Measurements from ENCODE around the gene PC. TPM values are rescaled to one million over a fixed set of nuclear protein-coding genes. Genes with fewer than 3 reads are reported as not detected.

PC gene
- polyA plus RNA-seq, 1 of the 3 experiments (the other 2 are of a cell fraction), result 9.7 TPM

DNA sequence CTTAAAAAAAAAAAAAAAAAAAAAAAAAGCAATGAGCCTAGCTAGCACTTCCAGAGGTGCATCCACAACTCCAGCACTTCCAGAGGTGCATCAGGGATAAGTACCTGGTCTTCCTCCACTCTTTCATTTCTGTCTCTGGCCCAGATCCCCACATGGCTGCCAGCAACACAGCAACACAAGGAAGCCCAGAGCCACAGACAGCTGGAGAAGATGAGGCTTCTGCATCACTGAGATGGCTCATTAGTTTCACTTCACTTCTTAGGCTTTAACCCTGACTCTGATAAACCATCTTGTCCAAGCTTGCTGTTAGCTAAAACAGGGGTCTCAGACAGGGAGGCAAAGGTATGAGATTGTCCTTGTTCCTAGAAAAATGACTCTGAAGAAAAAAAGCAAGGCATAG lies 35.6 kb downstream of the PC start:
- Histone ChIP-seq H3K9me3 (no peaks in the 10 kb centered on the region), H2AFZ (ENCODE audit: low read depth) (no peak overlapping the region), H3K4me3 (ENCODE audit: low read depth in 2 of 2, low read length in 1 of 2) (no peak overlapping the region), H3K4me2 (no peak overlapping the region), H3F3A (replicated peaks; ENCODE audit: insufficient read depth) (no peaks in the 10 kb centered on the region), H3K27me3 (ENCODE audit: insufficient read depth) (no peaks in the 10 kb centered on the region), H3K27ac (ENCODE audit: low read depth in 2 of 2, low read length in 1 of 2) (no peak overlapping the region), H3K4me1 (ENCODE audit: control insufficient read depth in 1 of 2, insufficient read depth in 2 of 2, low read depth in 1 of 2, low read length in 1 of 2) (no peaks in the 10 kb centered on the region; a peak in 1 of 4 replicates), H4K20me1 (ENCODE audit: insufficient read depth) (no peaks in the 10 kb centered on the region), H3K9ac (no peak overlapping the region), H3K36me3 (replicated peaks in 1 of 2; ENCODE audit: control insufficient read depth in 1 of 2, insufficient read depth in 2 of 2, low read length in 1 of 2) (no peaks in the 10 kb centered on the region), H3K9me2 (no peaks in the 10 kb centered on the region), H3K79me2 (ENCODE audit: insufficient read depth) (no peaks in the 10 kb centered on the region)
- DNase-seq, result no peak
- no peak for TF ChIP-seq CTCF (IDR thresholded peaks at IDR 0.05)
- no peak for TF ChIP-seq GABPA (IDR thresholded peaks at IDR 0.05; ENCODE audit: low read depth)
- TF ChIP-seq SIN3A (IDR thresholded peaks at IDR 0.05; ENCODE audit: borderline replicate concordance, low read depth, low read length), result no peak
- TF ChIP-seq RXRA (IDR thresholded peaks at IDR 0.05; ENCODE audit: borderline replicate concordance, low read depth), result no peak
- no peak for TF ChIP-seq ZBTB33 (IDR thresholded peaks at IDR 0.05; ENCODE audit: borderline replicate concordance, low read depth)
- no peak for TF ChIP-seq ELF1 (IDR thresholded peaks at IDR 0.05)
- TF ChIP-seq, protein P1, sequence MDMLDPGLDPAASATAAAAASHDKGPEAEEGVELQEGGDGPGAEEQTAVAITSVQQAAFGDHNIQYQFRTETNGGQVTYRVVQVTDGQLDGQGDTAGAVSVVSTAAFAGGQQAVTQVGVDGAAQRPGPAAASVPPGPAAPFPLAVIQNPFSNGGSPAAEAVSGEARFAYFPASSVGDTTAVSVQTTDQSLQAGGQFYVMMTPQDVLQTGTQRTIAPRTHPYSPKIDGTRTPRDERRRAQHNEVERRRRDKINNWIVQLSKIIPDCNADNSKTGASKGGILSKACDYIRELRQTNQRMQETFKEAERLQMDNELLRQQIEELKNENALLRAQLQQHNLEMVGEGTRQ (IDR thresholded peaks at IDR 0.05; ENCODE audit: borderline replicate concordance, low read depth, low read length), result no peak
- no peak for TF ChIP-seq RFX5 (IDR thresholded peaks at IDR 0.05; ENCODE audit: low read length)
- TF ChIP-seq, protein P2, sequence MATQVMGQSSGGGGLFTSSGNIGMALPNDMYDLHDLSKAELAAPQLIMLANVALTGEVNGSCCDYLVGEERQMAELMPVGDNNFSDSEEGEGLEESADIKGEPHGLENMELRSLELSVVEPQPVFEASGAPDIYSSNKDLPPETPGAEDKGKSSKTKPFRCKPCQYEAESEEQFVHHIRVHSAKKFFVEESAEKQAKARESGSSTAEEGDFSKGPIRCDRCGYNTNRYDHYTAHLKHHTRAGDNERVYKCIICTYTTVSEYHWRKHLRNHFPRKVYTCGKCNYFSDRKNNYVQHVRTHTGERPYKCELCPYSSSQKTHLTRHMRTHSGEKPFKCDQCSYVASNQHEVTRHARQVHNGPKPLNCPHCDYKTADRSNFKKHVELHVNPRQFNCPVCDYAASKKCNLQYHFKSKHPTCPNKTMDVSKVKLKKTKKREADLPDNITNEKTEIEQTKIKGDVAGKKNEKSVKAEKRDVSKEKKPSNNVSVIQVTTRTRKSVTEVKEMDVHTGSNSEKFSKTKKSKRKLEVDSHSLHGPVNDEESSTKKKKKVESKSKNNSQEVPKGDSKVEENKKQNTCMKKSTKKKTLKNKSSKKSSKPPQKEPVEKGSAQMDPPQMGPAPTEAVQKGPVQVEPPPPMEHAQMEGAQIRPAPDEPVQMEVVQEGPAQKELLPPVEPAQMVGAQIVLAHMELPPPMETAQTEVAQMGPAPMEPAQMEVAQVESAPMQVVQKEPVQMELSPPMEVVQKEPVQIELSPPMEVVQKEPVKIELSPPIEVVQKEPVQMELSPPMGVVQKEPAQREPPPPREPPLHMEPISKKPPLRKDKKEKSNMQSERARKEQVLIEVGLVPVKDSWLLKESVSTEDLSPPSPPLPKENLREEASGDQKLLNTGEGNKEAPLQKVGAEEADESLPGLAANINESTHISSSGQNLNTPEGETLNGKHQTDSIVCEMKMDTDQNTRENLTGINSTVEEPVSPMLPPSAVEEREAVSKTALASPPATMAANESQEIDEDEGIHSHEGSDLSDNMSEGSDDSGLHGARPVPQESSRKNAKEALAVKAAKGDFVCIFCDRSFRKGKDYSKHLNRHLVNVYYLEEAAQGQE (IDR thresholded peaks at IDR 0.05; ENCODE audit: low read depth, low read length), result no peak
- no peak for TF ChIP-seq RCOR1 (IDR thresholded peaks at IDR 0.05; ENCODE audit: low read length)
- TF ChIP-seq FOSL2 (IDR thresholded peaks at IDR 0.05; ENCODE audit: borderline replicate concordance, low read depth), result no peak
- no peak for TF ChIP-seq EP300 (IDR thresholded peaks at IDR 0.05; ENCODE audit: borderline replicate concordance in 1 of 2, low read depth in 1 of 2, low read length in 1 of 2)
- no peak for TF ChIP-seq MEF2A (IDR thresholded peaks at IDR 0.05; ENCODE audit: borderline replicate concordance, low read depth)
- no peak for TF ChIP-seq JUND (IDR thresholded peaks at IDR 0.05)
- TF ChIP-seq, protein P3, sequence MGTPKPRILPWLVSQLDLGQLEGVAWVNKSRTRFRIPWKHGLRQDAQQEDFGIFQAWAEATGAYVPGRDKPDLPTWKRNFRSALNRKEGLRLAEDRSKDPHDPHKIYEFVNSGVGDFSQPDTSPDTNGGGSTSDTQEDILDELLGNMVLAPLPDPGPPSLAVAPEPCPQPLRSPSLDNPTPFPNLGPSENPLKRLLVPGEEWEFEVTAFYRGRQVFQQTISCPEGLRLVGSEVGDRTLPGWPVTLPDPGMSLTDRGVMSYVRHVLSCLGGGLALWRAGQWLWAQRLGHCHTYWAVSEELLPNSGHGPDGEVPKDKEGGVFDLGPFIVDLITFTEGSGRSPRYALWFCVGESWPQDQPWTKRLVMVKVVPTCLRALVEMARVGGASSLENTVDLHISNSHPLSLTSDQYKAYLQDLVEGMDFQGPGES (IDR thresholded peaks at IDR 0.05; ENCODE audit: low read depth, low read length), result no peak
- no peak for TF ChIP-seq EZH2phosphoT487 (IDR thresholded peaks at IDR 0.05; ENCODE audit: borderline replicate concordance, low read depth)
- no peak for TF ChIP-seq TCF12 (IDR thresholded peaks at IDR 0.05)
- TF ChIP-seq CHD2 (IDR thresholded peaks at IDR 0.05; ENCODE audit: low read length, partially characterized antibody), result no peak
- CTCF ChIA-PET, result interaction anchor here (0.6 kb wide), 1 partner anchor 395 kb away, joined by 3 read pairs; no protein-coding TSS in a partner anchor
- POLR2A ChIA-PET, result interaction anchor here (0.7 kb wide), 1 partner anchor 34 kb away, joined by 4 read pairs; no protein-coding TSS in a partner anchor

Data from SK-N-SH (cell line).